GM21737 (cell line): ENCODE measurements around the gene APLP2.
"Not testable (repeated sequence)": the region's sequence is repeated elsewhere in the genome, so short reads cannot be mapped to it uniquely, and the experiment has no call there.

Experiments used
- ATAC-seq: cut with Tn5 transposase; IDR thresholded peaks from one replicate; pipeline ENCODE4 v1.9.1; 2021; ENCODE audit warnings: mild to moderate bottlenecking, moderate library complexity; ENCODE audit not compliant: unreplicated experiment

Gene APLP2

DNA sequence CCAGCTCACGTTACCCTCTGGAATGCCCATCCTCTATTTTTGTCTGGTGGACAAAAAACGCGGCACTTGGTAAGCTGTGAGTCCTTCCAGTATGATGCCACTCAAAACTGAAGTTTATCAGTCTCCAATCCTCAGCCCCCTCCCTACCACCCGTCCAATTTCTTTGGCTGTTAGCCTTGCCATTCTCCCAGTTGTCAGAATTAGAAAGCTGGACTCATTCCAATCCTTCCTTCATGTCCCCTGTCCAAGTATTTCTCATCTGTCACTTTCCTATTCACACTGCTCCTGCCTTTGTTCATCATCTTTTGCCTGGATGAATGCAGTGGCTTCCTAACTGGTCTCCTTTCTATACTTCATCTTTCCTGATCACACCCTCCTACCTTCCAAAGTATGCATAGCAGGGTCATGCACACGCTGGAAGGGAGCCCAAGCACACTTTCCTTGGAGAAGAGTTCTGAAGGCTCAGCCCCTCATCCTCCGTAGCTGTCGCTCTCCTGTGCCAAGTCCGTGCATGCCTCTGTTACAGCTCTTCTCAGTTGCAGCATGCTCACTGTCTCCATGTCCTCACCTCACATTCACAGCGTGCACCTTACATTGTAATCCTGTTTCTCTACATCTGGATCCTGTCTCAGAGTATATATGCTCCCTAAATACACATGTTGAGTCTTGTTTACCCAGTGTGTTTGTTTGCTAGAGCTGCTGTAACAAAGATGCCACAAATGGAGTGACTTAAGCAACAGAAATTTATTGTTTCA is 19.4 kb downstream of the APLP2 start:
- ATAC-seq = no peak

GRCh38 chr11:130089674-130090073 is 20.0 kb downstream of the APLP2 start:
- ATAC-seq = no peak

DNA sequence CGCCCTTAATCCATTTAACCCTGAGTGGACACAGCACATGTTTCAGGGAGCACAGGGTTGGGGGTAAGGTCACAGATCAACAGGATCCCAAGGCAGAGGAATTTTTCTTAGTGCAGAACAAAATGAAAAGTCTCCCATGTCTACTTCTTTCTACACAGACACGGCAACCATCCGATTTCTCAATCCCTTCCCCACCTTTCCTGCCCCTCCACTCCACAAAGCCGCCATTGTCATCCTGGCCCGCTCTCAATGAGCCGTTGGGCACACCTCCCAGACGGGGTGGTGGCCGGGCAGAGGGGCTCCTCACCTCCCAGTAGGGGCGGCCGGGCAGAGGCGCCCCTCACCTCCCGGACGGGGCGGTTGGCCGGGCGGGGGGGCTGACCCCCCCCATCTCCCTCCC is 20.8 kb downstream of the APLP2 start:
- not testable (repeated sequence) for ATAC-seq

DNA sequence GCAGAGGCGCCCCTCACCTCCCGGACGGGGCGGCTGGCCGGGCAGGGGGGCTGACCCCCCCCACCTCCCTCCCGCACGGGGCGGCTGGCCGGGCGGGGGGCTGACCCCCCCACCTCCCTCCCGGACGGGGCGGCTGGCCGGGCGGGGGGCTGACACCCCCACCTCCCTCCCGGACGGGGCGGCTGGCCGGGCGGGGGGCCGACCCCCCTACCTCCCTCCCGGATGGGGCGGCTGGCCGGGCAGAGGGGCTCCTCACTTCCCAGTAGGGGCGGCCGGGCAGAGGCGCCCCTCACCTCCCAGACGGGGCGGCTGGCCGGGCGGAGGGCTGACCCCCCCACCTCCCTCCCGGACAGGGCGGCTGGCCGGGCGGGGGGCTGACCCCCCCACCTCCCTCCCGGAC is 21.5 kb downstream of the APLP2 start:
- ATAC-seq = not testable (repeated sequence)

- no peak for ATAC-seq
Measured at GRCh38 chr11:130092661-130093060, 23.0 kb downstream of the APLP2 start.

- no peak for ATAC-seq
Measured at GRCh38 chr11:130094614-130095013, 24.9 kb downstream of the APLP2 start.

GRCh38 chr11:130095326-130095725 is 25.6 kb downstream of the APLP2 start:
- ATAC-seq = no peak

DNA sequence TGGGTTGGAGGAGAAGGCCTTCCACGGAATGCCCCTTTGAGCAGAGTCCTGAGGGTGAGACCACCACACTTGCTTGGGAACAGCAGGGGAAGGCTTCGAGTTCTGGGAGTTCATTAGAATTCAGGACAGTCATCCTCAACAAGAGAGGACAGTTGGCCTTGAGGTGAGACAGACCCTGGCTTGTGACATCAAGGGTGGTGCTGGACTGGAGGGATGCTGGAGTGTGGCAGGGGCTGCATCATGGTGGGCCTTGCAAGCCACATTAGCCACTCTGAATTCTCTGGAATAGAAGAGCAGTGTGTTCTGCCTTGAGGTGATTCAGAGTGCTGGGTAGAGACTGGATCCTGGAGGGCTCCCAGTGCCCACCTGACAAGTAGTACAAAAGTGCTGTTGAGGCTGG is 26.3 kb downstream of the APLP2 start:
- ATAC-seq = no peak

DNA sequence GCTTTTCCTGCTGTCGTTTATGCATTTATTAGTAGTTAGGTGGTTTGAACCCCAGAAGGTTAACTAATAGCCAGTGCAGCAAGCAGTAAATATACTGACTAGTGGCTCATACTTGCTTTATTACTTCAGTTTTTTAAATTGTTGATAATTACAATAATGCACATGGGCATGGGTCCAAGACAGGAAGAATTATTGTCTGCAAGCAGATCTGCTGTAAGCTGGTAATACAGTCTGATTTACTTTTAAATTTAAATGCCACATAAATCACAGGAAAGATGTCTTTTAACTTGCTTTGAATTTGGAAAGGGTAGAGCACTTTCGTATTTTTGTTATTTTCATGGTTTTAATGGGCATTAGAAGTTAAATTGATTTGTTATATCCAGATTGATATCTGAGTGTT is 27.1 kb downstream of the APLP2 start:
- ATAC-seq = no peak

DNA sequence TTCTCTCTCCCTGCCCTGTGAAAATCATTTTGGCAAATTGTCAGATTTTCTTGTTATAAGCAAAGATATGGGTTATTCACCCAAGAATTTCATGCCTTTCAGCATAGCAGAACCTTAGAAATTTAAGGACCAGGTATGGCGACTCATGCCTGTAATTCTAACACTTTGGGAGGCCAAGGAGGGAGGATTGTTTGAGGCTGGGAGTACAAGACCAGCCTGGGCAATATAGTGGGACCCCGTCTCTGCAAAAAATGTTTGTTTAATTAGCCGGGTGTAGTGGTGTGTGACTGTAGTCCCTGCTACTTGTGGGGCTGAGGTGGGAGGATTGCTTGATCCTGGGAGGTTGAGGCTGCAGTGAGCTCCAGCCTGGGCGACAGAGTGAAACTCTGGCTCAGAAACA is 27.6 kb downstream of the APLP2 start:
- ATAC-seq = no peak

- no peak for ATAC-seq
Measured at GRCh38 chr11:130099356-130099755, 29.7 kb downstream of the APLP2 start.

DNA sequence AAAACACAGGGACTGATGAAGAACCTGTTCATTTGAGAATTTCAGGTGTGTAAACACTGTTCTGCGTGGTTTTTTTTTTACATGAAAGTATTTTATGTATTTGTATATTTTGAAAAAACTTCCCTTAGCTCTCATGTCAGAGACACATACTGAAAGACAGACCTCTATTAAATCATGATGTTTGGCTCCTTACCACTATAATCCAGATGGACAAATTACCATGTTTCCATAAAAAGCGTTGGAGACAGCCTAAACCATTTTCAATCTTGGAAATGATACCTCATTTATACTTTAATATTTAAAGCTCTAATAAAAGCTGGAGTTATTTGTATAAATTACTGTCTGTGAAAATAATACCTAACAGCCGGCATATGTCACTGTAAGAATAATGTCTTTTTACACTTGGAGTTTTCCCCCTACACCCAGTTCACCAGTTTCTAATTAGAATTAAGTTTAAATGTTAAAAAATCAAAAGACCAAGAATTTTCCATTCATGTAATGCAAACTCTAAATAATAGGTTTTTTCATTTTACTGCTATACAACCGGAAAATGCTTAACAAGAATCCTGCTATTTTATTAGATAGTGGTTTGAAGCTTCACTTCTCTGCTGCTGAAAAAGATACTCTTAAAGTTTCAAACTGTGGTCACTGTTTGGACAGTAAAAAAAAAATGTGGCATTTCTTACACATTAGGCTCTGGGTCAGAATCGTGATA is 30.8 kb downstream of the APLP2 start:
- ATAC-seq = no peak

DNA sequence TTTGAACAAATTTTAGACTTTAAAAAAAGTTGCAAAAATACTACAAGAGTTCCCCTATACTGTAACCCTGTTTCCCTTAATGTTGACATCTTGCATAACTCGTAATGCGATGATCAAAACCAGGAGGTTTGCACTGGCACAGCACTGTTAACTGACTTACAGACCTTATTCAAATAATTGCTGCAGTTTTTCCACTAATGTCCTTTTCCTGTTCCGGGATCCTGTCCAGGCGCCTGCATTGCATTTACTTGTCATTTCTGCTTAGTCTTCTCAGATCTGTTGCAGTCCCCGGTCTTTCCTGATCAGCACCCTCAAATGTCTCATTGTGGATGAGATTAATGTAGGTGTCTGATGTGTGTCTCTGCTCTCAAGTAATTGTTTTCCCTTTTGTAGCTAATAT is 32.0 kb downstream of the APLP2 start:
- no peak for ATAC-seq

- ATAC-seq = no peak
Measured at GRCh38 chr11:130102301-130103249, 32.9 kb downstream of the APLP2 start.

DNA sequence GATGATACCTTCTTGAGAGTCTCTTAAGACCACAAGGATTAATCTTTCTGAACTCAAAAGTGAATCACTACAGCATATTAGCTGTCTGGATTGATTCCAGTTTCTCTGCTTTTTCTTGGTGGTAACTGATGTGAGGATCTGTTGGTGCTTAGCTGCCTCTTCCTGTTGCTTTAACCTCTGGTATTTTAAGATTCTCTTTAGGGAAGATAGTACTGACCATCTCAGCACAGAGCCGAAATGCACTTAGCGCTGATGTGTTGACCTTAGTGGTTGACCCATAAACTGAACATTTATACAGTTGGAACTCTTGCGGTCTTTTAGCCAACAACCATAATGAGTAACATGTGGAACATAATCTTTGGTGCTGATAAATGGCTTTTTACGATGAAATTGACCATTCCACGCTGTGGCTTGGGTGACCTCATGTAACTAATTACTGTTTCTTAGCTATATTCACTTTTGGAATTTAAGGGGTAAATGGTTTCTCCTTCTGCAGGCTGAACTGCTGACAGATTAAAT is 33.7 kb downstream of the APLP2 start:
- ATAC-seq = no peak

- ATAC-seq = no peak
Measured at GRCh38 chr11:130106381-130106780, 36.7 kb downstream of the APLP2 start.

GRCh38 chr11:130108671-130109070 is 39.0 kb downstream of the APLP2 start:
- ATAC-seq = not testable (repeated sequence)

GRCh38 chr11:130109386-130109785 is 39.7 kb downstream of the APLP2 start:
- ATAC-seq = no peak

DNA sequence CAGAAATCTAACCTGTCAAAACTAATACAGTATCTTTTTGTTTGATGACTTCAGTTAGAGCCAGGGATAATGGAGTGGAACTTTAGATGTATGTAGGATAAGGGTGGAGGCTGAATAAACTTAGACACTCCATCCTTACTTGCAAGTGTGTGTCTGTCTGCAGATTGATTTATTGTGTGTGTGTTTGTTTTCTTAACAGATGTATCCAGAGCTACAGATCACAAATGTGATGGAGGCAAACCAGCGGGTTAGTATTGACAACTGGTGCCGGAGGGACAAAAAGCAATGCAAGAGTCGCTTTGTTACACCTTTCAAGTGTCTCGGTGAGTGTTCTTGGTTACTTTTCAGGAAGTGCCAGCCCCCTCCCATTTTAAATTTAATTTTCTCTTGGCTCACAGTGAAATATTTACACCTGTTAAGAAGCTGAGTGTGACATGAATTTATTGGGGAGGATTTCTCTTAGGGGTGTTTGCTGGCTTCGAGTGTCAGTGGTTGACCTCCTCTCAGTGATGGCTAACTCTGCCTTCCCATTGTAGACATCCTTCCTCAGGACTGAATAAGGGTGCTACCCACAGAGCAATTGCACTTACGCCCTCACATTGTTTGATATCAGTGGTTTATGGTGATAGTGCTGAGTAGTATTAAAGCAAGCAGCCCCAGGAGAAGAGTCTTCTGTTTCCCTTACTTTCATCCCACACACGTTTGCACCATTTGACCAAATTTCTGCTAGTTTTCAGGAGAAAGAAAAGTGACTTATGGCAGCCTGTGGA is 40.8 kb downstream of the APLP2 start:
- ATAC-seq = no peak

DNA sequence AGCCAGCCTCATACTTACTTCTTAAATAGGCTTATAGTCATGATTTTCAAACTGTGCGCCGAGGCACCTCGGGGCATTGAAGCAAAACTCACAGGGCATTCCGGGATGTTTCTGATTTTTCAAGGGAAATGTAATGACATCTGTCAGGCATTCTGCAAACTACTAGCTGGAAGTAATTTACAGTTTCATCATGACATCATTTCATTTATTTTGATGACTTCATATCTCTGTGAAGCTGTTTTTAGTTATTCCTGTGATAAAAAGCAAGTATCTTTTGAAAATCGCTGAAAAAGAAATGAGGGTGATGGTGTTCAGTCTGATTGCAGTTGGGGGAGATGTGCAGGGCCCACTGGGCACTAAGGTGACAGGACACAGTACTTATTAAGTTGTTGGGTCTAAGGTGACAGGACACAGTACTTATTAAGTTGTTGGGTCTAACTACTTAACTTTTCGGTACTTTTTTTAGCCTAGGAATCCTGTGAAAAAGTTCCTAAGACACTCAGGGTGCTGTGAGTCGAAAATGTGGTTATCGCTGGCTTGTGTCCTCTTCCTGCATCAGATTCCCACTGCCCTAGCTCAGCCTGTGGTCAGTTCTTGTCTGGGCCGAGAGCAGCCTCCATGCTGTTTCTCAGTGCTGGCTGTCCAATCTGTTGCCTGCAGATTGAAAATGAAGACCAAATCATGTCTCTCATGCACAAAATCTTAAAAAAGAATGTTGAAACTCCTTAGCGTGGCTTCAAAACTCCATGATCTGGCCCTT is 42.6 kb downstream of the APLP2 start:
- no peak for ATAC-seq
